Adrenal gland (tissue), 12 donors: ENCODE results near the gene RAPGEF4. TPM values are rescaled to one million over a fixed set of nuclear protein-coding genes. Genes with fewer than 3 reads are reported as not detected.

Experiments used
- DNase-seq, 7 donors: peaks; one replicate each; pipeline ENCODE4 v3.0.0-alpha.2; 2019 to 2020
- H3K27ac ChIP-seq, 5 donors: fragments of 200-600 bp; sonication (generic) in 4 of 5; 1 replicate in 3 of 5; 2 replicates in 2 of 5; pipeline versions ENCODE4 v1.5.1 to v1.8.0; 2016 to 2020; ENCODE audit warnings: mild to moderate bottlenecking in 1 of 5
- H3K27me3 ChIP-seq: fragments of 200-600 bp; 2 replicates; pipeline ENCODE4 v1.8.0; 2021
- H3K36me3 ChIP-seq, 2 donors: fragments of 200-600 bp; replicated peaks in 1 of 2; 1 replicate in 1 of 2; 2 replicates in 1 of 2; pipeline versions ENCODE4 v1.5.1 to v1.8.0; 2018 to 2022
- H3K4me1 ChIP-seq, 2 donors: fragments of 200-600 bp; replicated peaks in 1 of 2; 1 replicate in 1 of 2; 2 replicates in 1 of 2; pipeline versions ENCODE4 v1.5.1 to v1.8.0; 2018 to 2021
- H3K4me3 ChIP-seq, 4 donors: fragments of 200-600 bp; sonication (generic) in 3 of 4; one replicate each; pipeline ENCODE4 v1.5.1; 2016 to 2018
- H3K9me3 ChIP-seq, 3 donors: fragments of 200-600 bp; sonication (generic) in 1 of 3; replicated peaks in 1 of 3; 1 replicate in 2 of 3; 2 replicates in 1 of 3; pipeline versions ENCODE4 v1.5.1 to v1.8.0; 2016 to 2021
- CTCF ChIP-seq, 6 experiments: fragments of 450-650 bp in 4 of 6; fragments of 200-600 bp in 2 of 6; sonication (generic) in 1 of 6; IDR thresholded peaks; 1 replicate in 5 of 6; 2 replicates in 1 of 6; pipeline versions ENCODE4 v1.5.1 to v1.8.0; 2016 to 2021; ENCODE audit warnings: antibody characterized with exemption in 6 of 6, mild to moderate bottlenecking in 2 of 6, moderate library complexity in 1 of 6
- POLR2A ChIP-seq, 2 donors: fragments of 450-650 bp; IDR thresholded peaks; one replicate each; pipeline ENCODE4 v1.6.1; 2017; ENCODE audit warnings: antibody characterized with exemption in 2 of 2, mild to moderate bottlenecking in 2 of 2, moderate library complexity in 1 of 2
- WGBS, 4 donors: extraction: QIAGEN DNeasy Blood & Tissue Kit in 2 of 4; methylation state at CpG; one replicate each; pipeline versions ENCODE4 v1.1.5 to v1.1.7; 2013 to 2017; 5-methylcytosine and 5-hydroxymethylcytosine counted together
- intact Hi-C, 2 donors: fragments of 100-400 bp; cut with DNase I; formaldehyde crosslinking; loops; one replicate each; pipeline versions ENCODE4 v1.14.1 to v1.15.0; 2022 to 2023
- polyA plus RNA-seq, 3 donors: library from polyadenylated mRNA; stranded (reverse); fragments of 200-250 nt in 2 of 3; fragments of 350-450 nt in 1 of 3; fragmentation: Illumina TruSeq in 1 of 3; extraction: RNeasy Lipid Tissue Mini Kit (QIAGEN cat#74804) in 1 of 3; gene quantifications; one replicate each; pipeline ENCODE4 v1.2.3, GENCODE V29; 2013 to 2014
- total RNA-seq, 9 donors: library from RNA; depleted of rRNA in 4 of 9; stranded (reverse); fragments of >200 nt in 4 of 9; fragments of 120-200 nt in 1 of 9; fragmentation: NEBNext Ultra II Directional in 1 of 9; extraction: Animal tissue kit (Norgen Biotek cat#: 25700) in 1 of 9; gene quantifications; one replicate each; pipeline versions ENCODE4 v1.1.0 to v1.2.4, GENCODE V29; 2013 to 2023
- donor health status: healthy with polysubstance abuse.
- donor health status: Bipolar disorder and iron deficiency.
- donor health status: DM: yes; HTN: yes; CAD: no.
- donor health status: DM: no; HTN: no; CAD: no.
- donor health status: DM: no; HTN: no; CAD: no.
- donor health status: DM: yes; HTN: yes; CAD: no.

Gene RAPGEF4
- total and polyA plus RNA-seq, 12 donors, result 24.8 to 288 (median 101) TPM

GRCh38 chr2:172917716-172918115 is 182.1 kb downstream of the RAPGEF4 start:
- DNase-seq, result no peak
- H3K4me1 ChIP-seq, result peaks cover 23 to 37% of the 10 kb centered on the region in 2 donors
- H3K9me3 ChIP-seq, result no peaks in the 10 kb centered on the region
- intact Hi-C loops, result no loop called here
- WGBS, 4 donors, result 75 to 89% (median 83%) methylated on average over 3 of the region's 3 CpGs
- no peaks in the 10 kb centered on the region for H3K36me3 ChIP-seq
- no peak for TF ChIP-seq POLR2A (IDR thresholded peaks at IDR 0.05)
- TF ChIP-seq CTCF (IDR thresholded peaks at IDR 0.05), result no peak
- no peak overlapping the region for H3K27ac ChIP-seq
- no peak overlapping the region for H3K4me3 ChIP-seq
- H3K27me3 ChIP-seq, result no peaks in the 10 kb centered on the region

- H3K27ac ChIP-seq, result peak overlapping the region in 1 of 5 donors; percentile 3
- no peak for TF ChIP-seq CTCF (IDR thresholded peaks at IDR 0.05)
- no peak for TF ChIP-seq POLR2A (IDR thresholded peaks at IDR 0.05)
- no peaks in the 10 kb centered on the region for H3K9me3 ChIP-seq
- H3K4me1 ChIP-seq, result peaks cover 26 to 46% of the 10 kb centered on the region in 2 donors
- H3K4me3 ChIP-seq, result no peak overlapping the region
- 66 to 73% (median 69%) methylated on average over 5 of the region's 5 CpGs for WGBS, 4 donors
- no peaks in the 10 kb centered on the region for H3K27me3 ChIP-seq
- H3K36me3 ChIP-seq, result no peaks in the 10 kb centered on the region
- intact Hi-C loops, result no loop called here
- peak in 6 of 7 donors; percentile 51 to 68 (median 62) for DNase-seq
Observed at GRCh38 chr2:172919732-172920131, 184.1 kb downstream of the RAPGEF4 start.

- DNase-seq, result peak in 6 of 7 donors; percentile 51 to 71 (median 66)
- intact Hi-C loops, result no loop called here
- Histone ChIP-seq H3K4me3 (peak overlapping the region in 1 of 4 donors; percentile 1), H3K27me3 (no peaks in the 10 kb centered on the region), H3K9me3 (no peaks in the 10 kb centered on the region), H3K27ac (peak overlapping the region in 4 of 5 donors; percentile 59 to 76 (median 68)), H3K4me1 (peaks cover 29 to 48% of the 10 kb centered on the region in 2 donors), H3K36me3 (no peaks in the 10 kb centered on the region)
- WGBS, 4 donors, result 38 to 54% (median 45%) methylated on average over 6 of the region's 6 CpGs
- TF ChIP-seq CTCF (IDR thresholded peaks at IDR 0.05), result no peak
- peak in 1 of 2 donors; percentile 47 for TF ChIP-seq POLR2A (IDR thresholded peaks at IDR 0.05)
Observed at GRCh38 chr2:172921532-172922236, 186.0 kb downstream of the RAPGEF4 start.

- H3K36me3 ChIP-seq, result no peaks in the 10 kb centered on the region
- peaks cover 34 to 54% of the 10 kb centered on the region in 2 donors for H3K4me1 ChIP-seq
- WGBS, 4 donors, result 27 to 40% (median 38%) methylated on average over 2 of the region's 2 CpGs
- peak overlapping the region in 1 of 4 donors; percentile 1 for H3K4me3 ChIP-seq
- TF ChIP-seq POLR2A (IDR thresholded peaks at IDR 0.05) (no peak), CTCF (IDR thresholded peaks at IDR 0.05) (no peak)
- intact Hi-C loops, result no loop called here
- no peaks in the 10 kb centered on the region for H3K27me3 ChIP-seq
- no peaks in the 10 kb centered on the region for H3K9me3 ChIP-seq
- peak overlapping the region; percentile 14 to 76 (median 67) for H3K27ac ChIP-seq
- peak in 4 of 7 donors; percentile 37 to 66 (median 51) for DNase-seq
Observed at GRCh38 chr2:172922306-172922705, 186.7 kb downstream of the RAPGEF4 start.
